ENCODE measurements around the gene CDKAL1.

Gene CDKAL1

GRCh38 chr6:21159465-21159864 lies 625.2 kb downstream of the CDKAL1 start:
- DNase-seq (ENCODE audit: extremely low read depth, insufficient read length): no peak
- Histone ChIP-seq H3K36me3 (ENCODE audit: control insufficient read depth, insufficient read depth, low read length) (no peaks in the 10 kb centered on the region), H3K27me3 (replicated peaks; ENCODE audit: control insufficient read depth, insufficient read depth, low read length) (no peaks in the 10 kb centered on the region), H3K4me3 (replicated peaks; ENCODE audit: low read depth, low read length) (no peak overlapping the region)
- no peak for TF ChIP-seq CTCF (IDR thresholded peaks at IDR 0.05; ENCODE audit: insufficient read depth, low read length, poor library complexity, severe bottlenecking)

GRCh38 chr6:21161707-21162106 lies 627.5 kb downstream of the CDKAL1 start:
- H3K4me3 ChIP-seq (replicated peaks; ENCODE audit: low read depth, low read length): no peak overlapping the region
- no peak for TF ChIP-seq CTCF (IDR thresholded peaks at IDR 0.05; ENCODE audit: insufficient read depth, low read length, poor library complexity, severe bottlenecking)
- H3K27me3 ChIP-seq (replicated peaks; ENCODE audit: control insufficient read depth, insufficient read depth, low read length): no peaks in the 10 kb centered on the region
- H3K36me3 ChIP-seq (ENCODE audit: control insufficient read depth, insufficient read depth, low read length): no peaks in the 10 kb centered on the region
- DNase-seq (ENCODE audit: extremely low read depth, insufficient read length): no peak

DNA sequence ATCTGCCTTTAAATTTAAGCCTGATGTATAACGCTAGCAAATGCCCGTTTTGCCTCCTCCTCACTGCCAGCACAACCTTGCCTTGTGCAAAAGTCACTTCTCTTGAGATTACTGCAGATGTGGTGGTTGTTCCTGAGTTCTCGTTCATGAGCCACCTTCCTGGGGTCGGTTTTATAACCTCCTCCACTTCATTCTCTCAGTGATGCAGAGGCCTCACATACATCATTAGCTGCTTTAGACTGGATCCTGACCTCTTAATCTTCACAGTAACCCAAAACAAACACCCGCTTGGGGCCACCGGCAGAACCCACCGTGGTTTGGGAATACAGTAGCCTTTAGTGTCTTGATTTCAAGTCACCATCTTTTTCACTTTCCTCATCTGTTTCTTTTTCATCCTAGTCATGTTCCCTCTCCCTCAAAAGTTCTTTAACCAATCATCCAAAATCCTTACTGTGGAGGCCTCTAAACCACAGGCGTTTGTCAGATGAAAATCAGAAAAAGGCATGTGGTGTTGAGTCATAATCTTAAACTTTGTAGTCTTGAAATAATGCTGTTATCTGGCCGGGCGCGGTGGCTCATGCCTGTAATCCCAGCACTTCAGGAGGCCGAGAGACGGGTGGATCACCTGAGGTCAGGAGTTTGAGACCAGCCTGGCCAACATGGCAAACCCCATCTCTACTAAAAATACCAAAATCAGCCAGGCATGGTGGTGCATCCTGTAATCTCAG lies 629.0 kb downstream of the CDKAL1 start:
- Histone ChIP-seq H3K27me3 (replicated peaks; ENCODE audit: control insufficient read depth, insufficient read depth, low read length) (no peaks in the 10 kb centered on the region), H3K4me3 (replicated peaks; ENCODE audit: low read depth, low read length) (no peak overlapping the region), H3K36me3 (ENCODE audit: control insufficient read depth, insufficient read depth, low read length) (no peaks in the 10 kb centered on the region)
- no peak for DNase-seq (ENCODE audit: extremely low read depth, insufficient read length)
- TF ChIP-seq CTCF (IDR thresholded peaks at IDR 0.05; ENCODE audit: insufficient read depth, low read length, poor library complexity, severe bottlenecking): no peak

GRCh38 chr6:21163838-21164180 lies 629.6 kb downstream of the CDKAL1 start:
- H3K4me3 ChIP-seq (replicated peaks; ENCODE audit: low read depth, low read length): no peak overlapping the region
- DNase-seq (ENCODE audit: extremely low read depth, insufficient read length): no peak
- no peak for TF ChIP-seq CTCF (IDR thresholded peaks at IDR 0.05; ENCODE audit: insufficient read depth, low read length, poor library complexity, severe bottlenecking)
- H3K27me3 ChIP-seq (replicated peaks; ENCODE audit: control insufficient read depth, insufficient read depth, low read length): no peaks in the 10 kb centered on the region
- H3K36me3 ChIP-seq (ENCODE audit: control insufficient read depth, insufficient read depth, low read length): no peaks in the 10 kb centered on the region

- Histone ChIP-seq H3K4me3 (replicated peaks; ENCODE audit: low read depth, low read length) (no peak overlapping the region), H3K27me3 (replicated peaks; ENCODE audit: control insufficient read depth, insufficient read depth, low read length) (no peaks in the 10 kb centered on the region), H3K36me3 (ENCODE audit: control insufficient read depth, insufficient read depth, low read length) (no peaks in the 10 kb centered on the region)
- no peak for TF ChIP-seq CTCF (IDR thresholded peaks at IDR 0.05; ENCODE audit: insufficient read depth, low read length, poor library complexity, severe bottlenecking)
- peak; percentile 34 for DNase-seq (ENCODE audit: extremely low read depth, insufficient read length)
Observed at GRCh38 chr6:21164768-21165326, 630.6 kb downstream of the CDKAL1 start.
